GM08714 (cell line): ENCODE measurements around the gene PMP22.

Experiments
- H3K4me3 ChIP-seq: fragments of 200-500 bp; sonication (Bioruptor generic); 2 replicates; pipeline ENCODE4 v1.5.1; 2014; ENCODE audit warnings: mild to moderate bottlenecking, low read length, inconsistent platforms
- ZNF274 ChIP-seq: IDR thresholded peaks from 2 replicates; pipeline ENCODE4 v1.6.1; 2012; ENCODE audit warnings: mild to moderate bottlenecking, low read depth, low read length

Gene PMP22

GRCh38 chr17:15265131-15265530 lies at the start of gene PMP22:
TSS of gene PMP22 (minus strand) at chr17:15265326. CDS start at chr17:15260727, 4,599 bp downstream.
- TF ChIP-seq ZNF274: no peak
- H3K4me3 ChIP-seq: no peak within 1 kb of the TSS

- no peak for TF ChIP-seq ZNF274
- no peak overlapping the region for H3K4me3 ChIP-seq
Observed at GRCh38 chr17:15311996-15312395, 46.9 kb upstream of the PMP22 start.

- TF ChIP-seq ZNF274: no peak
Observed at GRCh38 chr17:15309793-15310192, 44.7 kb upstream of the PMP22 start.

GRCh38 chr17:15309236-15309635 lies 44.1 kb upstream of the PMP22 start:
- no peak for TF ChIP-seq ZNF274
- H3K4me3 ChIP-seq: no peak overlapping the region

More at GRCh38 chr17:15309793-15310192, 44.7 kb upstream of the PMP22 start:
- H3K4me3 ChIP-seq: no peak overlapping the region

GRCh38 chr17:15308758-15309157 lies 43.6 kb upstream of the PMP22 start:
- no peak for TF ChIP-seq ZNF274
- no peak overlapping the region for H3K4me3 ChIP-seq

GRCh38 chr17:15307710-15308111 lies 42.6 kb upstream of the PMP22 start:
- TF ChIP-seq ZNF274: no peak
- H3K4me3 ChIP-seq: no peak overlapping the region

GRCh38 chr17:15303851-15304250 lies 38.7 kb upstream of the PMP22 start:
- no peak overlapping the region for H3K4me3 ChIP-seq
- no peak for TF ChIP-seq ZNF274

GRCh38 chr17:15303268-15303667 lies 38.1 kb upstream of the PMP22 start:
- no peak for TF ChIP-seq ZNF274
- H3K4me3 ChIP-seq: no peak overlapping the region

- no peak overlapping the region for H3K4me3 ChIP-seq
- TF ChIP-seq ZNF274: no peak
Observed at GRCh38 chr17:15301845-15302244, 36.7 kb upstream of the PMP22 start.

- TF ChIP-seq ZNF274: no peak
- no peak overlapping the region for H3K4me3 ChIP-seq
Observed at GRCh38 chr17:15298176-15298575, 33.0 kb upstream of the PMP22 start.

GRCh38 chr17:15293558-15293957 lies 28.4 kb upstream of the PMP22 start:
- TF ChIP-seq ZNF274: no peak
- H3K4me3 ChIP-seq: no peak overlapping the region

- no peak for TF ChIP-seq ZNF274
- H3K4me3 ChIP-seq: no peak overlapping the region
Observed at GRCh38 chr17:15291674-15292361, 26.7 kb upstream of the PMP22 start.

- no peak overlapping the region for H3K4me3 ChIP-seq
- no peak for TF ChIP-seq ZNF274
Observed at GRCh38 chr17:15290605-15291004, 25.5 kb upstream of the PMP22 start.

GRCh38 chr17:15289285-15290183 lies 24.4 kb upstream of the PMP22 start:
- no peak overlapping the region for H3K4me3 ChIP-seq
- no peak for TF ChIP-seq ZNF274

- H3K4me3 ChIP-seq: no peak overlapping the region
- TF ChIP-seq ZNF274: no peak
Observed at GRCh38 chr17:15288859-15289258, 23.7 kb upstream of the PMP22 start.
